Right ventricle myocardium superior (tissue), 1 donor: ENCODE data around the gene CEP350. TPM values are rescaled to one million over a fixed set of nuclear protein-coding genes. Genes with fewer than 3 reads are reported as not detected.
"Not testable (repeated sequence)": the region's sequence is repeated elsewhere in the genome, so short reads cannot be mapped to it uniquely, and the experiment has no call there.

ENCODE experiments used
- ATAC-seq: fragments of 200-7000 bp; cut with Tn5 transposase; one replicate; pipeline ENCODE4 v1.9.1; 2020; ENCODE audit warnings: mild to moderate bottlenecking; ENCODE audit not compliant: poor library complexity
- DNase-seq: peaks from one replicate; pipeline ENCODE4 v3.0.0-alpha.2; 2020
- intact Hi-C: fragments of 100-400 bp; cut with DNase I; formaldehyde crosslinking; loops from one replicate; pipeline ENCODE4 v1.11.2; 2022
- total RNA-seq: library from RNA; stranded (reverse); fragmentation: NEBNext Ultra II Directional; extraction: Animal tissue kit (Norgen Biotek cat#: 25700); gene quantifications from one replicate; pipeline ENCODE4 v1.2.1, GENCODE V29; 2021
- donor health status: DM: no; HTN: yes; CAD: no; lungs with severe emphysema.

CEP350 gene
- total RNA-seq, 1 donor from 2014 or later = 27.2 TPM

- intact Hi-C loops = no loop called here
- ATAC-seq = no peak
Measured at GRCh38 chr1:179971563-179972496, 17.2 kb downstream of the CEP350 start.

GRCh38 chr1:179973198-179974110 lies 18.8 kb downstream of the CEP350 start:
- ATAC-seq = no peak
- DNase-seq = no peak
- intact Hi-C loops = no loop called here

More at GRCh38 chr1:179971563-179972496, 17.2 kb downstream of the CEP350 start:
- DNase-seq = no peak

- intact Hi-C loops = no loop called here
- DNase-seq = no peak
- ATAC-seq = peak; percentile 38
Measured at GRCh38 chr1:179976970-179977651, 22.5 kb downstream of the CEP350 start.

GRCh38 chr1:179978199-179979079 lies 23.8 kb downstream of the CEP350 start:
- no peak for DNase-seq
- peak; percentile 56 for ATAC-seq
- intact Hi-C loops = no loop called here

GRCh38 chr1:179984101-179984500 lies 29.5 kb downstream of the CEP350 start:
- ATAC-seq = no peak
- DNase-seq = no peak
- intact Hi-C loops = no loop called here

GRCh38 chr1:179984942-179985341 lies 30.3 kb downstream of the CEP350 start:
- DNase-seq (no peak), ATAC-seq (no peak)
- intact Hi-C loops = no loop called here

- intact Hi-C loops = no loop called here
- ATAC-seq (no peak), DNase-seq (no peak)
Measured at GRCh38 chr1:179990847-179991246, 36.2 kb downstream of the CEP350 start.

- DNase-seq (no peak), ATAC-seq (no peak)
- intact Hi-C loops = no loop called here
Measured at GRCh38 chr1:179995576-179995975, 41.0 kb downstream of the CEP350 start.

GRCh38 chr1:179996099-179996498 lies 41.5 kb downstream of the CEP350 start:
- no peak for DNase-seq
- intact Hi-C loops = no loop called here
- no peak for ATAC-seq

GRCh38 chr1:180000575-180000974 lies 46.0 kb downstream of the CEP350 start:
- no peak for DNase-seq
- no peak for ATAC-seq
- intact Hi-C loops = no loop called here

- intact Hi-C loops = no loop called here
- no peak for ATAC-seq
- DNase-seq = no peak
Measured at GRCh38 chr1:180002437-180002836, 47.8 kb downstream of the CEP350 start.

- intact Hi-C loops = no loop called here
- ATAC-seq = peak; percentile 53
- no peak for DNase-seq
Measured at GRCh38 chr1:180003026-180003695, 48.6 kb downstream of the CEP350 start.

GRCh38 chr1:180006762-180007161 lies 52.2 kb downstream of the CEP350 start:
- intact Hi-C loops, ATAC-seq, DNase-seq: not testable (repeated sequence)

GRCh38 chr1:180020017-180020416 lies 65.4 kb downstream of the CEP350 start:
- ATAC-seq (no peak), DNase-seq (no peak)
- intact Hi-C loops = no loop called here

GRCh38 chr1:180026556-180026955 lies 71.9 kb downstream of the CEP350 start:
- ATAC-seq = no peak
- DNase-seq = no peak
- intact Hi-C loops = no loop called here

GRCh38 chr1:180027949-180028445 lies 73.4 kb downstream of the CEP350 start:
- no peak for ATAC-seq
- DNase-seq = no peak
- intact Hi-C loops = no loop called here

- DNase-seq = no peak
- intact Hi-C loops = no loop called here
- ATAC-seq = no peak
Measured at GRCh38 chr1:180028864-180029263, 74.3 kb downstream of the CEP350 start.
